Measurements from ENCODE around the gene ETV6. TPM values are rescaled to one million over a fixed set of nuclear protein-coding genes. Genes with fewer than 3 reads are reported as not detected.

Gene ETV6
- total and polyA plus RNA-seq, 8 donors, result 5.1 to 31.6 (median 18.2) TPM

DNA sequence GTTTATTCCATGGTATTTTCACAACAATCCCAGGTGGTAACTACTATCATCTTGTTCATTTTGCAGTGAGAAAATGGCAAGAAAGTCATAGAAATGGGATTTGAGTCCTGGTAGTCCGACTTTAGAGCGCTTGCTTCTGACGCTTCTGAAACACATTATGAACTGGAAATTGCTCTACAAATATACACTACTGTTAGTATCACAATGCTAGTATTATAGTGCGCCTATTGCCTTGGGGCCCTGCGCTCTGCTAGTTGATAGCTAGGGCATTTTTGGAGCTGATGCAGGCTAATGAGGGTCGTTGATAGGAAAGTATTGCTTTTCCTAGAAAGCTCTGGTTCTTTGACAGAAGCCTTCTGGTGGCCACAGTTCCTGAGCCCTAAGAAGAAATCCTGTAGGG is 61.0 kb downstream of the ETV6 start:
- Histone ChIP-seq H3K36me3 (no peaks in the 10 kb centered on the region), H3K27ac (no peak overlapping the region), H3K27me3 (no peaks in the 10 kb centered on the region), H3K4me3 (no peak overlapping the region), H3K9me3 (no peaks in the 10 kb centered on the region), H3K4me1 (peaks cover 23 to 45% (median 33%) of the 10 kb centered on the region in 3 donors)
- 93 to 96% methylated on average over 6 of the region's 6 CpGs for WGBS, 2 donors
- no peak for FAIRE-seq
- DNase-seq, result no peak
- TF ChIP-seq, protein P1, sequence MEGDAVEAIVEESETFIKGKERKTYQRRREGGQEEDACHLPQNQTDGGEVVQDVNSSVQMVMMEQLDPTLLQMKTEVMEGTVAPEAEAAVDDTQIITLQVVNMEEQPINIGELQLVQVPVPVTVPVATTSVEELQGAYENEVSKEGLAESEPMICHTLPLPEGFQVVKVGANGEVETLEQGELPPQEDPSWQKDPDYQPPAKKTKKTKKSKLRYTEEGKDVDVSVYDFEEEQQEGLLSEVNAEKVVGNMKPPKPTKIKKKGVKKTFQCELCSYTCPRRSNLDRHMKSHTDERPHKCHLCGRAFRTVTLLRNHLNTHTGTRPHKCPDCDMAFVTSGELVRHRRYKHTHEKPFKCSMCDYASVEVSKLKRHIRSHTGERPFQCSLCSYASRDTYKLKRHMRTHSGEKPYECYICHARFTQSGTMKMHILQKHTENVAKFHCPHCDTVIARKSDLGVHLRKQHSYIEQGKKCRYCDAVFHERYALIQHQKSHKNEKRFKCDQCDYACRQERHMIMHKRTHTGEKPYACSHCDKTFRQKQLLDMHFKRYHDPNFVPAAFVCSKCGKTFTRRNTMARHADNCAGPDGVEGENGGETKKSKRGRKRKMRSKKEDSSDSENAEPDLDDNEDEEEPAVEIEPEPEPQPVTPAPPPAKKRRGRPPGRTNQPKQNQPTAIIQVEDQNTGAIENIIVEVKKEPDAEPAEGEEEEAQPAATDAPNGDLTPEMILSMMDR (IDR thresholded peaks at IDR 0.05), result no peak
- no peak for ATAC-seq
- intact Hi-C loops (cut with DNase I), result no loop called here

DNA sequence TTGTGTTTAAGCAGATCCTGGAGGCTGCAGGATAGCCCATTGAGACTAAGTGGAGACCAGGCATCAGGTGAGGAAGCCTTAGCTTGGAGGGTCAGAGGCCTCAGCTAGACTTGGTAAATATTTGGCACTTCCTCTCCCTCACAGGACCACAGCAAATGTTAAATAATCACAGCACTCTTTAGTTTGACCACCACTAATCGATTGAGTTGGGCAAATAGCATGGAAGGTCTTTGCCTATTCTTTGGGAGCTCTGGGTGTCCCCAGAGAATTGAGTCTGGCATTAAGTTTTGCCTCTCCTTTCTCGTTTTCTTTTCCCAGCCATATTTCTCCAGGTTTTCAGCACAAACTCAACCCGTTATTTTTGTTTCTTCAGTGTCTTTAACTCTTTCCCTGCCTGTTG is 61.4 kb downstream of the ETV6 start:
- Histone ChIP-seq H3K4me1 (peaks cover 18 to 41% (median 28%) of the 10 kb centered on the region in 3 donors), H3K27me3 (no peaks in the 10 kb centered on the region), H3K4me3 (no peak overlapping the region), H3K36me3 (no peaks in the 10 kb centered on the region), H3K27ac (peak overlapping the region in 1 of 4 donors; percentile 18), H3K9me3 (no peaks in the 10 kb centered on the region)
- 38 to 47% methylated on average over 3 of the region's 3 CpGs for WGBS, 2 donors
- ATAC-seq (no peak), DNase-seq (no peak), FAIRE-seq (no peak)
- TF ChIP-seq, protein P1 (IDR thresholded peaks at IDR 0.05), result no peak
- intact Hi-C loops (cut with DNase I), result no loop called here

DNA sequence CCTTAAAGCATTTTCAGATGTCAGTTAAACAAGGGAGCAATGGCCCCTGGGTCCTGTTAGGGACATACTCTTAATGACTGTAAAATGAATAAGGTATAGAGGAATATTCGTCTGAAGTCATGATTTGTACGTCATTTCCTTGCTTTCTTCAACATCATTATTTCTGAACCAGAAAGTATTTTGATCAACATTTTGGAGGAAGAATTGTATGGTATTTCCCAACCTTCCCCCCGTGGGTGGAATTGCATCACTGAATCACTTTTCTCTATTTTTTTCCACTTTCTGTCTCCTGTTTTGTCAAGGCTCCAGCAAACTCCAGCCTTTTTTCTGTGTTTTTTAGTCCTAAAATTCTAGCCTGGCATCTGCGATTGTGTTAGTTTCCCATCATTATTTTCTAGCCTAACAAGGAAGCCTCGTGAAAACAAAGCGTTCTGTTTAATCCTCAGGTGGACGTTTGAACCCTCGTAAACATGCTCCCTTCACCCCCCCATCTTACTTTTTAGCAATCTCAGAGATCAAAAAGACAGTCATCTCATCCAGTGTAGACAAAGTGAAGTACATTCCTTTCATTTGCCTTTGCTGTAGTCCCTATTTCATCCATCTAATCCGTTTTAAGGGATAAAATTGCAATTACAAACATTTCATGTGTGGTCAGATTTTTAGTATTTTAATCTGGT is 62.3 kb downstream of the ETV6 start:
- Histone ChIP-seq H3K4me1 (peaks cover 11 to 32% (median 19%) of the 10 kb centered on the region in 3 donors), H3K27ac (peak overlapping the region in 1 of 4 donors; percentile 18), H3K4me3 (no peak overlapping the region), H3K27me3 (no peaks in the 10 kb centered on the region), H3K36me3 (no peaks in the 10 kb centered on the region), H3K9me3 (no peaks in the 10 kb centered on the region)
- intact Hi-C loops (cut with DNase I), result no loop called here
- ATAC-seq, result no peak
- no peak for FAIRE-seq
- WGBS, 2 donors, result 81 to 87% methylated on average over 9 of the region's 9 CpGs
- TF ChIP-seq, protein P1 (IDR thresholded peaks at IDR 0.05), result no peak
- DNase-seq, result no peak

DNA sequence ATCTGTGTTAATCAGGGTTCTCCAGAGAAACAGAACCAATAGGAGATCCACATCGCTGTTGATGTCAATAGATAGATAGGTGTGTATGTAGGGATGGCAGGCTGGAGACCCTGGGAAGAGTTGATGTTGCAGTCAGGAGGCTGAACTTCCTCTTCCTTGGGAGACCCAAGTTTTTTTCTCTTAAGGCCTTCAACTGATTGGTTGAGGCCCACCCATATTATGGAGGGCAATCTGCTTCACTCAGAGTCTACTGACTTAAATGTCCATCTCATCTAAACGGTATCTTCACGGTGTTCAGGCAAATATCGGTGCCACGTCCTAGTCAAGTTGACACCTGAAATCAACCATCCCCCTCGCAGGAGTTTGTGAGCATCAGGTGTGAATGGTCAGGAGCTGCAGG is 63.0 kb downstream of the ETV6 start:
- peaks cover 4 to 29% (median 12%) of the 10 kb centered on the region in 3 donors for H3K4me1 ChIP-seq
- ATAC-seq (no peak), FAIRE-seq (no peak), DNase-seq (no peak)
- no peaks in the 10 kb centered on the region for H3K27me3 ChIP-seq
- WGBS, 2 donors, result 94 to 98% methylated on average over 6 of the region's 6 CpGs
- TF ChIP-seq, protein P1 (IDR thresholded peaks at IDR 0.05), result no peak
- no peaks in the 10 kb centered on the region for H3K36me3 ChIP-seq
- no peaks in the 10 kb centered on the region for H3K9me3 ChIP-seq
- intact Hi-C loops (cut with DNase I), result no loop called here
- no peak overlapping the region for H3K27ac ChIP-seq
- no peak overlapping the region for H3K4me3 ChIP-seq

DNA sequence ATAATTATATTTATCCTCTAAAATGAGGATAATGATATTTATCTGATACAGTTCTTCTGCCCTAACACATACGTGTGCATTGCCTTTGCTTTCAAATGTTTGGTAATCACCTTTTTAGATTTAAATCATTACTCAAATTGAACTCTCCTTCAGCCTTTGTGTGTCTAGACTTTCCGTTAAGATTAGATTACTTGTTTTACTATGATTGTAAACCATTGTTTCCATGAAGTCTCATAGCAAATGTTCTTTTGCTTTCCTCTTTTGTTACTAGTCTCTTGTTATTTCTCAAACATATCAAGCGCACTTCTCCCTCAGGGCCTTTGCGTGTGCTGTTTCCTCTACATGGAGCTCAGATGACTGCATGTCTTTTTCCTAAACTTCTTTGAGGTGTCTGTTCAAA is 63.7 kb downstream of the ETV6 start:
- WGBS, 2 donors, result 70 to 74% methylated on average over 4 of the region's 4 CpGs
- Histone ChIP-seq H3K27ac (no peak overlapping the region), H3K27me3 (no peaks in the 10 kb centered on the region), H3K9me3 (no peaks in the 10 kb centered on the region), H3K36me3 (no peaks in the 10 kb centered on the region), H3K4me1 (peaks cover 0 to 25% (median 5%) of the 10 kb centered on the region in 3 donors), H3K4me3 (no peak overlapping the region)
- intact Hi-C loops (cut with DNase I), result no loop called here
- TF ChIP-seq, protein P1 (IDR thresholded peaks at IDR 0.05), result no peak
- DNase-seq (no peak), FAIRE-seq (no peak), ATAC-seq (no peak)
